Osteocyte (in vitro differentiated cells): ENCODE measurements around the gene GYG2. TPM values are rescaled to one million over a fixed set of nuclear protein-coding genes. Genes with fewer than 3 reads are reported as not detected.
"Not testable (repeated sequence)": the region's sequence is repeated elsewhere in the genome, so short reads cannot be mapped to it uniquely, and the experiment has no call there.

Experiments
- DNase-seq: peaks from one replicate; pipeline ENCODE4 v3.0.0; 2021; ENCODE audit warnings: mixed read lengths; ENCODE audit not compliant: unreplicated experiment; ENCODE audit errors: extremely low spot score
- H3K27ac Mint-ChIP-seq: one replicate; pipeline ENCODE4 v1.8.0; 2021; ENCODE audit warnings: mild to moderate bottlenecking, mixed read lengths; ENCODE audit not compliant: unreplicated experiment
- H3K27me3 Mint-ChIP-seq: one replicate; pipeline ENCODE4 v1.8.0; 2021; ENCODE audit warnings: mixed read lengths; ENCODE audit not compliant: unreplicated experiment
- H3K36me3 Mint-ChIP-seq: one replicate; pipeline ENCODE4 v1.8.0; 2021; ENCODE audit warnings: mixed read lengths; ENCODE audit not compliant: unreplicated experiment
- H3K4me1 Mint-ChIP-seq: one replicate; pipeline ENCODE4 v1.8.0; 2021; ENCODE audit warnings: mixed read lengths; ENCODE audit not compliant: unreplicated experiment
- H3K4me3 Mint-ChIP-seq: one replicate; pipeline ENCODE4 v1.8.0; 2021; ENCODE audit warnings: mild to moderate bottlenecking, moderate library complexity, mixed read lengths; ENCODE audit not compliant: unreplicated experiment
- H3K9me3 Mint-ChIP-seq: one replicate; pipeline ENCODE4 v1.8.0; 2021; ENCODE audit warnings: mixed read lengths; ENCODE audit not compliant: unreplicated experiment
- CTCF ChIP-seq: fragments of 200-600 bp; sonication (generic); IDR thresholded peaks from 2 replicates; pipeline ENCODE4 v1.5.0; 2021; ENCODE audit warnings: antibody characterized with exemption, mild to moderate bottlenecking, moderate library complexity
- total RNA-seq: library from RNA; stranded (reverse); gene quantifications from 2 replicates; pipeline ENCODE4 v1.2.1, GENCODE V29; 2021

The GYG2 gene
- total RNA-seq, 1 donor from 2014 or later = 11.8 TPM

GRCh38 chrX:2793752-2794151 is 35.0 kb upstream of the GYG2 start:
- H3K4me3 Mint-ChIP-seq = no peak overlapping the region
- H3K27ac Mint-ChIP-seq = no peak overlapping the region
- H3K9me3 Mint-ChIP-seq = no peaks in the 10 kb centered on the region
- TF ChIP-seq CTCF = no peak
- H3K27me3 Mint-ChIP-seq = peaks cover 20% of the 10 kb centered on the region
- no peaks in the 10 kb centered on the region for H3K4me1 Mint-ChIP-seq
- no peak for DNase-seq
- no peaks in the 10 kb centered on the region for H3K36me3 Mint-ChIP-seq

GRCh38 chrX:2794336-2794735 is 34.4 kb upstream of the GYG2 start:
- peaks cover 20% of the 10 kb centered on the region for H3K27me3 Mint-ChIP-seq
- TF ChIP-seq CTCF = no peak
- no peaks in the 10 kb centered on the region for H3K4me1 Mint-ChIP-seq
- no peak overlapping the region for H3K27ac Mint-ChIP-seq
- no peaks in the 10 kb centered on the region for H3K9me3 Mint-ChIP-seq
- H3K4me3 Mint-ChIP-seq = no peak overlapping the region
- no peak for DNase-seq
- H3K36me3 Mint-ChIP-seq = no peaks in the 10 kb centered on the region

GRCh38 chrX:2796808-2797207 is 31.9 kb upstream of the GYG2 start:
- not testable (repeated sequence) for H3K36me3 Mint-ChIP-seq, H3K9me3 Mint-ChIP-seq, H3K4me1 Mint-ChIP-seq, H3K27me3 Mint-ChIP-seq, H3K27ac Mint-ChIP-seq, H3K4me3 Mint-ChIP-seq, DNase-seq

GRCh38 chrX:2799369-2799768 is 29.4 kb upstream of the GYG2 start:
- DNase-seq = no peak
- no peaks in the 10 kb centered on the region for H3K27me3 Mint-ChIP-seq
- H3K36me3 Mint-ChIP-seq = no peaks in the 10 kb centered on the region
- no peak for TF ChIP-seq CTCF
- no peak overlapping the region for H3K27ac Mint-ChIP-seq
- no peaks in the 10 kb centered on the region for H3K9me3 Mint-ChIP-seq
- peaks cover 5% of the 10 kb centered on the region for H3K4me1 Mint-ChIP-seq
- H3K4me3 Mint-ChIP-seq = no peak overlapping the region

GRCh38 chrX:2799980-2800379 is 28.8 kb upstream of the GYG2 start:
- H3K36me3 Mint-ChIP-seq, H3K27ac Mint-ChIP-seq, H3K27me3 Mint-ChIP-seq, H3K4me3 Mint-ChIP-seq, H3K9me3 Mint-ChIP-seq, DNase-seq: not testable (repeated sequence)
- peaks cover 11% of the 10 kb centered on the region for H3K4me1 Mint-ChIP-seq

- no peak for DNase-seq
- no peak for TF ChIP-seq CTCF
- Mint-ChIP-seq H3K4me1 (peaks cover 18% of the 10 kb centered on the region), H3K4me3 (no peak overlapping the region), H3K27ac (no peak overlapping the region), H3K36me3 (no peaks in the 10 kb centered on the region), H3K27me3 (no peaks in the 10 kb centered on the region), H3K9me3 (no peaks in the 10 kb centered on the region)
Observed at GRCh38 chrX:2801223-2801622, 27.5 kb upstream of the GYG2 start.

- not testable (repeated sequence) for H3K27ac Mint-ChIP-seq, H3K36me3 Mint-ChIP-seq, H3K4me3 Mint-ChIP-seq, H3K27me3 Mint-ChIP-seq, H3K9me3 Mint-ChIP-seq, DNase-seq
- peaks cover 18% of the 10 kb centered on the region for H3K4me1 Mint-ChIP-seq
Observed at GRCh38 chrX:2802376-2803090, 26.2 kb upstream of the GYG2 start.

GRCh38 chrX:2803486-2803885 is 25.2 kb upstream of the GYG2 start:
- H3K9me3 Mint-ChIP-seq, DNase-seq, H3K4me3 Mint-ChIP-seq, H3K27me3 Mint-ChIP-seq, H3K27ac Mint-ChIP-seq, H3K36me3 Mint-ChIP-seq: not testable (repeated sequence)
- peaks cover 18% of the 10 kb centered on the region for H3K4me1 Mint-ChIP-seq
